HG02981 (cell line): ENCODE results near the gene PRR5L.
"Not testable (repeated sequence)": the region's sequence is repeated elsewhere in the genome, so short reads cannot be mapped to it uniquely, and the experiment has no call there.

Experiments used
- ATAC-seq: cut with Tn5 transposase; IDR thresholded peaks from one replicate; pipeline ENCODE4 v1.9.1; 2021; ENCODE audit warnings: mild to moderate bottlenecking, moderate library complexity; ENCODE audit not compliant: unreplicated experiment

Gene PRR5L

GRCh38 chr11:36487619-36488018 lies 191.5 kb downstream of the PRR5L start:
- ATAC-seq: no peak

- ATAC-seq: peak; percentile 51
Measured at GRCh38 chr11:36488096-36488495, 192.0 kb downstream of the PRR5L start.

GRCh38 chr11:36490026-36490806 lies 194.1 kb downstream of the PRR5L start:
- ATAC-seq: no peak

GRCh38 chr11:36492724-36493304 lies 196.7 kb downstream of the PRR5L start:
- ATAC-seq: no peak

- no peak for ATAC-seq
Measured at GRCh38 chr11:36493332-36493731, 197.2 kb downstream of the PRR5L start.

GRCh38 chr11:36498721-36499120 lies 202.6 kb downstream of the PRR5L start:
- ATAC-seq: no peak

GRCh38 chr11:36499315-36499714 lies 203.2 kb downstream of the PRR5L start:
- no peak for ATAC-seq

- ATAC-seq: peak; percentile 91
Measured at GRCh38 chr11:36500315-36500721, 204.2 kb downstream of the PRR5L start.

- ATAC-seq: no peak
Measured at GRCh38 chr11:36501236-36501635, 205.1 kb downstream of the PRR5L start.

- no peak for ATAC-seq
Measured at GRCh38 chr11:36507824-36508489, 211.9 kb downstream of the PRR5L start.

GRCh38 chr11:36508743-36509142 lies 212.7 kb downstream of the PRR5L start:
- ATAC-seq: no peak

- no peak for ATAC-seq
Measured at GRCh38 chr11:36509201-36509639, 213.1 kb downstream of the PRR5L start.

- peak; percentile 96 for ATAC-seq
Measured at GRCh38 chr11:36509694-36510593, 213.9 kb downstream of the PRR5L start, which contains the start of gene TRAF6. TSS of gene TRAF6 (minus strand) at chr11:36510272. CDS start at chr11:36501515, 8,757 bp downstream.

GRCh38 chr11:36510594-36510942 lies 214.5 kb downstream of the PRR5L start:
- ATAC-seq: no peak

- not testable (repeated sequence) for ATAC-seq
Measured at GRCh38 chr11:36511062-36511461, 215.0 kb downstream of the PRR5L start.

- ATAC-seq: no peak
Measured at GRCh38 chr11:36512016-36512415, 215.9 kb downstream of the PRR5L start.

- no peak for ATAC-seq
Measured at GRCh38 chr11:36513965-36514364, 217.9 kb downstream of the PRR5L start.
